WTC11 (cell line): Measurements from ENCODE around the gene TCF7L1. TPM values are rescaled to one million over a fixed set of nuclear protein-coding genes. Genes with fewer than 3 reads are reported as not detected.

Experiments used
- ATAC-seq: fragments of 200-7000 bp; cut with Tn5 transposase; 2 replicates; pipeline ENCODE4 v1.10.0; 2021; ENCODE audit warnings: mild to moderate bottlenecking, moderate library complexity
- CTCF ChIA-PET: fragments of 300-600 bp; sonication (Branson Sonifier 250); formaldehyde crosslinking; loops from one replicate; lab custom pipeline; 2021; ENCODE audit warnings: antibody characterized with exemption; lab: Charles Lee
- POLR2A ChIA-PET: fragments of 350-600 bp; sonication (Branson Sonifier 250); formaldehyde crosslinking; loops from one replicate; lab custom pipeline; 2021; ENCODE audit warnings: antibody characterized with exemption; lab: Charles Lee
- DNase-seq: peaks from one replicate; pipeline ENCODE4 v3.0.0; 2021; ENCODE audit warnings: low spot score
- H3K27ac Mint-ChIP-seq: 2 replicates; pipeline ENCODE4 v1.8.0; 2021; ENCODE audit warnings: mixed read lengths
- H3K27me3 Mint-ChIP-seq: 2 replicates; pipeline ENCODE4 v1.8.0; 2021; ENCODE audit warnings: low read depth, mild to moderate bottlenecking, moderate library complexity, mixed read lengths
- H3K36me3 Mint-ChIP-seq: 2 replicates; pipeline ENCODE4 v1.8.0; 2021; ENCODE audit warnings: mixed read lengths
- H3K4me1 Mint-ChIP-seq: 2 replicates; pipeline ENCODE4 v1.8.0; 2022; ENCODE audit warnings: mixed read lengths
- H3K4me3 Mint-ChIP-seq: 2 replicates; pipeline ENCODE4 v1.8.0; 2021; ENCODE audit warnings: mild to moderate bottlenecking, moderate library complexity, mixed read lengths
- H3K9me3 Mint-ChIP-seq: 2 replicates; pipeline ENCODE4 v1.8.0; 2021; ENCODE audit warnings: mixed read lengths
- AR ChIP-seq: fragments of 250-450 bp; sonication (Bioruptor Pico); IDR thresholded peaks from 2 replicates; pipeline ENCODE4 v1.9.0; 2021; ENCODE audit warnings: mild to moderate bottlenecking
- CBFB ChIP-seq: sonication (generic); formaldehyde crosslinking; IDR thresholded peaks from 2 replicates; pipeline ENCODE4 v1.8.1; 2022; ENCODE audit warnings: mild to moderate bottlenecking, low read depth, missing genetic modification reagents
- CREM ChIP-seq: sonication (generic); formaldehyde crosslinking; IDR thresholded peaks from 2 replicates; pipeline ENCODE4 v1.8.1; 2022; ENCODE audit warnings: mild to moderate bottlenecking, missing genetic modification reagents, moderate library complexity
- E2F4 ChIP-seq: sonication (generic); formaldehyde crosslinking; IDR thresholded peaks from 2 replicates; pipeline ENCODE4 v1.8.1; 2022; ENCODE audit warnings: low read depth, mild to moderate bottlenecking, moderate library complexity, missing genetic modification reagents, borderline replicate concordance
- E2F5 ChIP-seq: sonication (generic); formaldehyde crosslinking; IDR thresholded peaks from 2 replicates; pipeline ENCODE4 v1.8.1; 2022; ENCODE audit warnings: mild to moderate bottlenecking, moderate library complexity, missing genetic modification reagents
- ESRRA ChIP-seq: sonication (generic); formaldehyde crosslinking; IDR thresholded peaks from 2 replicates; pipeline ENCODE4 v1.8.1; 2022; ENCODE audit warnings: mild to moderate bottlenecking, missing genetic modification reagents, borderline replicate concordance
- ETV6 ChIP-seq: sonication (generic); formaldehyde crosslinking; IDR thresholded peaks from 2 replicates; pipeline ENCODE4 v1.8.1; 2022; ENCODE audit warnings: mild to moderate bottlenecking, missing genetic modification reagents
- GRHL2 ChIP-seq: fragments of 250-450 bp; sonication (Bioruptor Pico); IDR thresholded peaks from 2 replicates; pipeline ENCODE4 v1.8.0; 2022; ENCODE audit warnings: mild to moderate bottlenecking, moderate library complexity; ENCODE audit not compliant: insufficient replicate concordance, severe bottlenecking
- IRF2 ChIP-seq: sonication (generic); formaldehyde crosslinking; IDR thresholded peaks from 2 replicates; pipeline ENCODE4 v1.8.0; 2022; ENCODE audit warnings: low read depth, missing genetic modification reagents, borderline replicate concordance
- JAZF1 ChIP-seq: fragments of 250-450 bp; sonication (Bioruptor Pico); IDR thresholded peaks from 2 replicates; pipeline ENCODE4 v1.9.0; 2021; ENCODE audit warnings: moderate library complexity, mild to moderate bottlenecking, inconsistent platforms
- KAT7 ChIP-seq: sonication (generic); formaldehyde crosslinking; IDR thresholded peaks from 2 replicates; pipeline ENCODE4 v1.8.1; 2023; ENCODE audit warnings: missing genetic modification reagents, mild to moderate bottlenecking, borderline replicate concordance
- MYBL2 ChIP-seq: sonication (generic); formaldehyde crosslinking; IDR thresholded peaks from 2 replicates; pipeline ENCODE4 v1.8.1; 2023; ENCODE audit warnings: mild to moderate bottlenecking, moderate library complexity, missing genetic modification reagents
- NFATC4 ChIP-seq: fragments of 250-450 bp; sonication (Bioruptor Pico); IDR thresholded peaks from 2 replicates; pipeline ENCODE4 v1.9.0; 2021; ENCODE audit warnings: mild to moderate bottlenecking
- NFYB ChIP-seq: sonication (generic); formaldehyde crosslinking; conservative IDR thresholded peaks from 2 replicates; pipeline ENCODE4 v1.8.0; 2022; ENCODE audit warnings: low read depth, missing genetic modification reagents
- PRDM15 ChIP-seq: sonication (generic); formaldehyde crosslinking; IDR thresholded peaks from 2 replicates; pipeline ENCODE4 v1.8.0; 2022; ENCODE audit warnings: missing genetic modification reagents
- TP53 ChIP-seq: sonication (generic); formaldehyde crosslinking; IDR thresholded peaks from 2 replicates; pipeline ENCODE4 v1.8.1; 2023; ENCODE audit warnings: mild to moderate bottlenecking, missing genetic modification reagents
- ZNF121 ChIP-seq: sonication (generic); formaldehyde crosslinking; IDR thresholded peaks from 2 replicates; pipeline ENCODE4 v1.8.0; 2023; ENCODE audit warnings: missing genetic modification reagents
- ZNF512 ChIP-seq: sonication (generic); formaldehyde crosslinking; IDR thresholded peaks from 2 replicates; pipeline ENCODE4 v1.8.1; 2022; ENCODE audit warnings: missing genetic modification reagents, borderline replicate concordance
- ZNF532 ChIP-seq: fragments of 250-450 bp; sonication (Bioruptor Pico); IDR thresholded peaks from 2 replicates; pipeline ENCODE4 v1.9.0; 2021; ENCODE audit warnings: mild to moderate bottlenecking, borderline replicate concordance
- total RNA-seq: library from RNA; stranded (reverse); gene quantifications from 3 replicates; pipeline ENCODE4 v1.2.3, GENCODE V29; 2021

The TCF7L1 gene
- total RNA-seq, 1 experiment from 2014 or later, result 104 TPM

- H3K36me3 Mint-ChIP-seq, result peaks cover 12% of the 10 kb centered on the region
- no peaks in the 10 kb centered on the region for H3K27me3 Mint-ChIP-seq
- DNase-seq (no peak), ATAC-seq (no peak)
- ChIA-PET CTCF (interaction anchor here (0.9 to 2.2 kb wide), 6 partner anchors 9 to 116 kb away, joined by 3 to 5 read pairs (median 4); partner anchors contain the start of gene TCF7L1), POLR2A (no interaction called here)
- TF ChIP-seq ZNF512 (CRISPR knock-in tag), result no peak
- TF ChIP-seq CREM (CRISPR knock-in tag), result no peak
- no peak for TF ChIP-seq ETV6 (CRISPR knock-in tag)
- no peak for TF ChIP-seq IRF2 (CRISPR knock-in tag)
- TF ChIP-seq PRDM15 (CRISPR knock-in tag), result no peak
- no peak for TF ChIP-seq GRHL2 (CRISPR knock-in tag)
- no peak for TF ChIP-seq NFATC4 (CRISPR knock-in tag)
- H3K4me3 Mint-ChIP-seq, result no peak overlapping the region
- 0 out of 2 replicates have a peak, but pooled peaks cover 3% of the 10 kb centered on the region for H3K9me3 Mint-ChIP-seq
- peak overlapping the region; percentile 56 for H3K27ac Mint-ChIP-seq
- peaks cover 93% of the 10 kb centered on the region for H3K4me1 Mint-ChIP-seq
Observed at GRCh38 chr2:85183076-85183475, 49.9 kb downstream of the TCF7L1 start.

DNA sequence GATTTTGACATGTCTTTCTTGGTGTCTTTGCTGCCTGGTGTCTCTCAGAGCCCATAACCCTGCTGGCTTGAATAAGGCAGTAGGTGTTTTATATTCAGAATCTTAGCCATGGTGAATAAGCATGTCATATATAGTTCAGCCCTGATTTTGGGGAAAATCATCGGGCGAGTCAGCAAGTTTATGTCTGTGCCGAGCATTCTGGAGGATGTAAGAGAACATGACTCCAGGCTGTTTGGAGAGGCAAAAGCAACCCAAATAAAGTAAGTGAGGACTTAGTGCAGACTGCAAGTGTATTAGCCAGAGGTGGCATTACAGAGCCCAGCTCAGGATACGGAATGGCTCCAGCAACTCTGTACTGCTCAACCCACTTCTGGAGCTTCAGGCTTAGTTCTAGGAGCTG is 50.3 kb downstream of the TCF7L1 start:
- POLR2A ChIA-PET, result no interaction called here
- Mint-ChIP-seq H3K27me3 (no peaks in the 10 kb centered on the region), H3K4me3 (no peak overlapping the region), H3K27ac (peak overlapping the region; percentile 38), H3K9me3 (0 out of 2 replicates have a peak, but pooled peaks cover 3% of the 10 kb centered on the region), H3K36me3 (peaks cover 12% of the 10 kb centered on the region), H3K4me1 (peaks cover 90% of the 10 kb centered on the region)
- ATAC-seq, result no peak
- CTCF ChIA-PET, result interaction anchor here (1.1 to 3.3 kb wide), 6 partner anchors 9 to 117 kb away, joined by 4 to 21 read pairs (median 4); partner anchors contain the start of gene TCF7L1
- no peak for DNase-seq
- TF ChIP-seq JAZF1 (CRISPR knock-in tag) (no peak), TP53 (CRISPR knock-in tag) (no peak), ESRRA (CRISPR knock-in tag) (no peak), E2F5 (CRISPR knock-in tag) (no peak), E2F4 (no peak), ZNF121 (CRISPR knock-in tag) (no peak), ZNF532 (CRISPR knock-in tag) (no peak), KAT7 (CRISPR knock-in tag) (no peak), AR (CRISPR knock-in tag) (no peak), MYBL2 (no peak), NFYB (CRISPR knock-in tag) (no peak), CBFB (CRISPR knock-in tag) (no peak)
